Panc1 (cell line): ENCODE results near the gene FBXO42.

Source experiments
- CTCF ChIP-seq: fragments of 450-650 bp; IDR thresholded peaks from 2 replicates; pipeline ENCODE4 v1.5.1; 2017; ENCODE audit warnings: mild to moderate bottlenecking
- POLR2AphosphoS5 ChIP-seq: IDR thresholded peaks from 2 replicates; pipeline ENCODE4 v1.6.1; 2012; ENCODE audit warnings: mild to moderate bottlenecking, low read depth, low read length, moderate library complexity
- REST ChIP-seq, 2 experiments: IDR thresholded peaks; 2 replicates each; pipeline ENCODE4 v1.6.1; 2011 to 2012; ENCODE audit warnings: low read depth in 2 of 2, control low read depth in 1 of 2, low read length in 1 of 2, mild to moderate bottlenecking in 1 of 2, moderate library complexity in 1 of 2; ENCODE audit not compliant: insufficient read depth in 1 of 2
- TCF7L2 ChIP-seq: IDR thresholded peaks from 2 replicates; pipeline ENCODE4 v1.6.1; 2011; ENCODE audit warnings: mild to moderate bottlenecking, low read depth, low read length, inconsistent platforms

- TF ChIP-seq CTCF (no peak), REST (IDR thresholded peaks at IDR 0.05; ENCODE audit: insufficient read depth in 1 of 2, low read depth in 2 of 2, low read length in 1 of 2) (no peak), TCF7L2 (no peak), POLR2AphosphoS5 (no peak)
These were observed 99.4 kb downstream of the FBXO42 start for GRCh38 chr1:16252912-16253311.
